RWPE1 (cell line): Measurements from ENCODE around the gene POTEF.
"Not testable (repeated sequence)": the region's sequence is repeated elsewhere in the genome, so short reads cannot be mapped to it uniquely, and the experiment has no call there.

Experiments used
- CTCF ChIA-PET: fragments of 350-600 bp; sonication (Branson Sonifier 250); formaldehyde crosslinking; extraction: SDS; loops from one replicate; lab custom pipeline; 2021; lab: Yijun Ruan, JAX
- POLR2A ChIA-PET: fragments of 400-600 bp; formaldehyde crosslinking; extraction: SDS; loops from one replicate; lab custom pipeline; 2020; ENCODE audit warnings: antibody characterized with exemption; ENCODE audit not compliant: low non-redundant PET; lab: Yijun Ruan, JAX
- DNase-seq: peaks from one replicate; pipeline ENCODE4 v3.0.0; 2012; ENCODE audit warnings: low spot score
- H3K27ac ChIP-seq: fragments of 450-650 bp; 2 replicates; pipeline ENCODE4 v1.5.1; 2017
- CTCF ChIP-seq: fragments of 450-650 bp; conservative IDR thresholded peaks from 2 replicates; pipeline ENCODE4 v1.5.1; 2017; ENCODE audit warnings: low read depth, mild to moderate bottlenecking

The POTEF gene

GRCh38 chr2:130129120-130129829 lies at the start of gene POTEF:
TSS of gene POTEF (minus strand) at chr2:130129222. CDS start at chr2:130120515, 8,707 bp downstream.
- CTCF ChIA-PET: interaction anchor here (0.6 kb wide), 1 partner anchor 110 kb away, joined by 3 read pairs; no protein-coding TSS in a partner anchor
- DNase-seq, POLR2A ChIA-PET, H3K27ac ChIP-seq: not testable (repeated sequence)

- H3K27ac ChIP-seq, CTCF ChIA-PET, POLR2A ChIA-PET, DNase-seq: not testable (repeated sequence)
These were observed 45.8 kb upstream of the POTEF start for GRCh38 chr2:130174866-130175265.

GRCh38 chr2:130169896-130170295 lies 40.9 kb upstream of the POTEF start:
- ChIA-PET POLR2A (interaction anchor here (0.7 kb wide), 1 partner anchor 12 kb away, joined by 3 read pairs; no protein-coding TSS in a partner anchor), CTCF (no interaction called here)
- no peak for TF ChIP-seq CTCF
- no peak for DNase-seq
- no peak overlapping the region for H3K27ac ChIP-seq

- H3K27ac ChIP-seq, CTCF ChIA-PET, DNase-seq: not testable (repeated sequence)
- POLR2A ChIA-PET: interaction anchor here (0.7 kb wide), 1 partner anchor 13 kb away, joined by 3 read pairs; no protein-coding TSS in a partner anchor
These were observed 40.1 kb upstream of the POTEF start for GRCh38 chr2:130169163-130169562.

GRCh38 chr2:130166611-130167010 lies 37.6 kb upstream of the POTEF start:
- H3K27ac ChIP-seq, POLR2A ChIA-PET, DNase-seq, CTCF ChIA-PET: not testable (repeated sequence)

- no peak overlapping the region for H3K27ac ChIP-seq
- POLR2A ChIA-PET: no interaction called here
- no peak for DNase-seq
- CTCF ChIA-PET: no interaction called here
- TF ChIP-seq CTCF: no peak
These were observed 36.4 kb upstream of the POTEF start for GRCh38 chr2:130165293-130166016.

- ChIA-PET POLR2A (no interaction called here), CTCF (no interaction called here)
- H3K27ac ChIP-seq: no peak overlapping the region
- TF ChIP-seq CTCF: no peak
- no peak for DNase-seq
These were observed 33.9 kb upstream of the POTEF start for GRCh38 chr2:130162968-130163367.

- CTCF ChIA-PET, DNase-seq, H3K27ac ChIP-seq, POLR2A ChIA-PET: not testable (repeated sequence)
These were observed 33.5 kb upstream of the POTEF start for GRCh38 chr2:130162486-130162885.

- DNase-seq, POLR2A ChIA-PET, H3K27ac ChIP-seq, CTCF ChIA-PET: not testable (repeated sequence)
These were observed 32.0 kb upstream of the POTEF start for GRCh38 chr2:130160838-130161705.
